Panc1 (cell line): Measurements from ENCODE around the gene NOP10. TPM values are rescaled to one million over a fixed set of nuclear protein-coding genes. Genes with fewer than 3 reads are reported as not detected.

Source experiments
- ATAC-seq: fragments of 200-7000 bp; cut with Tn5 transposase; 2 replicates; pipeline ENCODE4 v1.9.1; 2020; ENCODE audit warnings: mild to moderate bottlenecking, moderate library complexity
- BruUV-seq: library from RNA; stranded (reverse); fragments of 400-500 nt; replicated peaks from 2 replicates; lab custom pipeline; 2021; lab: Mats Ljungman, UMichigan
- CTCF ChIA-PET: fragments of 300-600 bp; sonication (Branson Sonifier 250); formaldehyde crosslinking; loops from one replicate; lab custom pipeline; 2022; ENCODE audit warnings: antibody characterized with exemption; lab: Charles Lee
- POLR2A ChIA-PET: fragments of 300-600 bp; sonication (Branson Sonifier 250); formaldehyde crosslinking; loops from one replicate; lab custom pipeline; 2022; ENCODE audit warnings: antibody characterized with exemption; lab: Charles Lee
- DNase-seq: peaks from one replicate; pipeline ENCODE4 v3.0.0-alpha.2; 2010; ENCODE audit warnings: low read depth, low spot score
- H3K27ac ChIP-seq: 2 replicates; pipeline ENCODE4 v1.5.1; 2011; ENCODE audit warnings: mild to moderate bottlenecking, low read length, inconsistent platforms
- H3K27me3 ChIP-seq: fragments of 200-500 bp; sonication (Bioruptor generic); 2 replicates; pipeline ENCODE4 v1.6.0; 2014; ENCODE audit warnings: low read length, inconsistent platforms; ENCODE audit not compliant: control insufficient read depth, insufficient read depth
- H3K36me3 ChIP-seq: fragments of 200-500 bp; sonication (Bioruptor generic); 2 replicates; pipeline ENCODE4 v1.5.1; 2014; ENCODE audit warnings: inconsistent platforms, mild to moderate bottlenecking, low read length, moderate library complexity; ENCODE audit not compliant: control insufficient read depth, insufficient read depth
- H3K4me1 ChIP-seq: 2 replicates; pipeline ENCODE4 v1.5.1; 2011; ENCODE audit warnings: inconsistent platforms, mild to moderate bottlenecking, low read length, moderate library complexity; ENCODE audit not compliant: control insufficient read depth, insufficient read depth
- H3K4me3 ChIP-seq, 2 experiments: 2 replicates each; pipeline ENCODE4 v1.5.1; 2011 to 2012; ENCODE audit warnings: low read depth in 2 of 2, low read length in 2 of 2, mild to moderate bottlenecking in 2 of 2, inconsistent platforms in 1 of 2, moderate library complexity in 1 of 2
- H3K9me3 ChIP-seq: fragments of 200-500 bp; sonication (Bioruptor generic); 2 replicates; pipeline ENCODE4 v1.5.1; 2014; ENCODE audit warnings: low read depth, mild to moderate bottlenecking, inconsistent platforms, low read length, moderate library complexity; ENCODE audit not compliant: control insufficient read depth, insufficient read depth
- CTCF ChIP-seq: fragments of 450-650 bp; IDR thresholded peaks from 2 replicates; pipeline ENCODE4 v1.5.1; 2017; ENCODE audit warnings: mild to moderate bottlenecking
- POLR2AphosphoS5 ChIP-seq: IDR thresholded peaks from 2 replicates; pipeline ENCODE4 v1.6.1; 2012; ENCODE audit warnings: mild to moderate bottlenecking, low read depth, low read length, moderate library complexity
- REST ChIP-seq, 2 experiments: IDR thresholded peaks; 2 replicates each; pipeline ENCODE4 v1.6.1; 2011 to 2012; ENCODE audit warnings: low read depth in 2 of 2, control low read depth in 1 of 2, low read length in 1 of 2, mild to moderate bottlenecking in 1 of 2, moderate library complexity in 1 of 2; ENCODE audit not compliant: insufficient read depth in 1 of 2
- SIN3A ChIP-seq: IDR thresholded peaks from 2 replicates; pipeline ENCODE4 v1.6.1; 2012; ENCODE audit warnings: low read depth, mild to moderate bottlenecking, low read length, moderate library complexity, borderline replicate concordance; ENCODE audit not compliant: insufficient read depth
- TCF7L2 ChIP-seq: IDR thresholded peaks from 2 replicates; pipeline ENCODE4 v1.6.1; 2011; ENCODE audit warnings: mild to moderate bottlenecking, low read depth, low read length, inconsistent platforms
- in situ Hi-C: cut with HindIII; loops from 2 replicates; pipeline ENCODE4 v1.10.0; 2016; ENCODE audit warnings: low sequenced_read_pairs, low pct_unique_long_range_greater_than_20kb
- intact Hi-C: fragments of 100-400 bp; cut with micrococcal nuclease; formaldehyde crosslinking; loops from one replicate; pipeline ENCODE4 v1.10.0; 2022; ENCODE audit not compliant: unreplicated experiment
- total RNA-seq: library from RNA; stranded (reverse); gene quantifications from one replicate; pipeline ENCODE4 v1.2.1, GENCODE V29; 2021; ENCODE audit not compliant: unreplicated experiment

Gene NOP10
- total RNA-seq, 1 experiment from 2014 or later = 306 TPM

- no peak for TF ChIP-seq REST (IDR thresholded peaks at IDR 0.05; ENCODE audit: insufficient read depth in 1 of 2, low read depth in 2 of 2, low read length in 1 of 2)
- TF ChIP-seq CTCF = no peak
- no peak for TF ChIP-seq TCF7L2
- ATAC-seq (no peak), DNase-seq (no peak)
- intact Hi-C loops (no loop called here), in situ Hi-C loops (no loop called here)
- Histone ChIP-seq H3K4me1 (peaks cover 2% of the 10 kb centered on the region; the same call in 1 of the 2 replicates), H3K36me3 (no peaks in the 10 kb centered on the region), H3K4me3 (no peak overlapping the region), H3K9me3 (no peaks in the 10 kb centered on the region), H3K27ac (no peak overlapping the region), H3K27me3 (no peaks in the 10 kb centered on the region)
- no TSS peak for BruUV-seq
- POLR2A ChIA-PET = no interaction called here
- CTCF ChIA-PET = no interaction called here
These were observed 31.4 kb downstream of the NOP10 start for GRCh38 chr15:34311563-34311962.

GRCh38 chr15:34304613-34305012 lies 38.3 kb downstream of the NOP10 start:
- Histone ChIP-seq H3K4me1 (no peaks in the 10 kb centered on the region), H3K27ac (no peak overlapping the region), H3K27me3 (no peaks in the 10 kb centered on the region), H3K9me3 (no peaks in the 10 kb centered on the region), H3K4me3 (no peak overlapping the region), H3K36me3 (no peaks in the 10 kb centered on the region)
- TF ChIP-seq REST (IDR thresholded peaks at IDR 0.05; ENCODE audit: insufficient read depth in 1 of 2, low read depth in 2 of 2, low read length in 1 of 2) = no peak
- no peak for TF ChIP-seq TCF7L2
- TF ChIP-seq CTCF = no peak
- TF ChIP-seq SIN3A = no peak
- TF ChIP-seq POLR2AphosphoS5 = no peak
- no TSS peak for BruUV-seq
- intact Hi-C loops (no loop called here), in situ Hi-C loops (no loop called here)
- DNase-seq (no peak), ATAC-seq (no peak)
- CTCF ChIA-PET = no interaction called here
- POLR2A ChIA-PET = no interaction called here
